Putamen (tissue), 1 donor: ENCODE results near the gene CALCOCO1.
A peak's percentile ranks its signal among the peaks of the same experiment; 100 is the strongest.
"Not testable (repeated sequence)": the region's sequence is repeated elsewhere in the genome, so short reads cannot be mapped to it uniquely, and the experiment has no call there.

ENCODE experiments used
- DNase-seq: peaks from one replicate; pipeline ENCODE4 v3.0.0-alpha.2; 2016; ENCODE audit warnings: low spot score

The CALCOCO1 gene, protein sequence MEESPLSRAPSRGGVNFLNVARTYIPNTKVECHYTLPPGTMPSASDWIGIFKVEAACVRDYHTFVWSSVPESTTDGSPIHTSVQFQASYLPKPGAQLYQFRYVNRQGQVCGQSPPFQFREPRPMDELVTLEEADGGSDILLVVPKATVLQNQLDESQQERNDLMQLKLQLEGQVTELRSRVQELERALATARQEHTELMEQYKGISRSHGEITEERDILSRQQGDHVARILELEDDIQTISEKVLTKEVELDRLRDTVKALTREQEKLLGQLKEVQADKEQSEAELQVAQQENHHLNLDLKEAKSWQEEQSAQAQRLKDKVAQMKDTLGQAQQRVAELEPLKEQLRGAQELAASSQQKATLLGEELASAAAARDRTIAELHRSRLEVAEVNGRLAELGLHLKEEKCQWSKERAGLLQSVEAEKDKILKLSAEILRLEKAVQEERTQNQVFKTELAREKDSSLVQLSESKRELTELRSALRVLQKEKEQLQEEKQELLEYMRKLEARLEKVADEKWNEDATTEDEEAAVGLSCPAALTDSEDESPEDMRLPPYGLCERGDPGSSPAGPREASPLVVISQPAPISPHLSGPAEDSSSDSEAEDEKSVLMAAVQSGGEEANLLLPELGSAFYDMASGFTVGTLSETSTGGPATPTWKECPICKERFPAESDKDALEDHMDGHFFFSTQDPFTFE

GRCh38 chr12:53727310-53728041 lies at the start of gene CALCOCO1:
Gene CALCOCO1 (minus strand): TSS chr12:53727452. CDS start chr12:53725242, 2,210 bp downstream.
- peak; percentile 99 for DNase-seq

- no peak for DNase-seq
These were observed 49.6 kb upstream of the CALCOCO1 start for GRCh38 chr12:53776872-53777271.

DNA sequence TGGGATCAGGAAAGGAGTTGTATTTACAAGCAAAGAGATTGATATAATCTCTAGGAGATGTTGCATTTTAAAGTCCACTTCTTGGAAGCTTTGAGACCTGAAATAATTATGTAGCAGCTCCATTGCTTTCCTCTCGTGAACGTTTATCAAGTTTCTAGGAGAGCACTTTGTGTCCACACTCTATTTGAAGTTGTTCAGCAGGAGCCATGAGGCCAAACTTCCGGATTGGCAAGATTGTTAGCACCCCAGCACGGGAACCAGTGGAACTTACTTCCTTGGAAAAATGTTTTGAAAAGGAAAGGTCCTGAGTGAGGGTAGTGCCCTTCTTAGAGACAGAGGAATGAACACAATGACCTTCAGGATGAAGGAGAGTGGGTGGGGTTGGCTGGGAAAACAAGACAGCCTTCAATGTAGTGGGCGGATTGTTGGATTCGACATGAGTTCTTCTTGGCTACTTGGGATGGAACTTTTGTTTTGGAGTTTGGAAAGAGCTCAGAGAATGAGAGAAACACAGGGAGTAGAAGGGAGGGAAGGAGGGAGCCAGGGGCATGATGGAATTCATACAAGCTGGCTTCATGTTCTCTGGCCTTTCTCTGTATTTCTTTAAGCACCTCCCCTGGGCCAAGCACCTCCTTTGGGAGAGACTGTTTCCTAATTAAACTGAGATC lies 48.4 kb upstream of the CALCOCO1 start:
- no peak for DNase-seq

DNA sequence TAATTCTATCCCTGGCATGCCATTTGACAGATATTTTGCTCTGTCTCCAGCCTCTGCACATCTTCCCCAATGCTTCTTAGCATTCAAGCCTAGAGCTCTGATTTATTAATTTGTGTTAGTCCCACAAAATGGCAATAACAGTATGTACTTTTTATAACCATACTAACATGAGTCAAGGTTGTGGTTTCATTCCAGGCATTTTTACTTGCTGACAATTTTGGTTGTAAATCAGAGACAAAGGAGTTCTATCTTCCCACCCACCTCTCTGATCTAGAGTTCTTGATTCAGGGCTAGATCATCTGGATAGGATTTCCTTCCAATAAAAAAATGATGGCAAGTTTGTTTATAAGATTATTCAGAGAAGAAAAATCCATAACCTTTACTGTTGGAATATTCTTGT lies 43.0 kb upstream of the CALCOCO1 start:
- no peak for DNase-seq

DNA sequence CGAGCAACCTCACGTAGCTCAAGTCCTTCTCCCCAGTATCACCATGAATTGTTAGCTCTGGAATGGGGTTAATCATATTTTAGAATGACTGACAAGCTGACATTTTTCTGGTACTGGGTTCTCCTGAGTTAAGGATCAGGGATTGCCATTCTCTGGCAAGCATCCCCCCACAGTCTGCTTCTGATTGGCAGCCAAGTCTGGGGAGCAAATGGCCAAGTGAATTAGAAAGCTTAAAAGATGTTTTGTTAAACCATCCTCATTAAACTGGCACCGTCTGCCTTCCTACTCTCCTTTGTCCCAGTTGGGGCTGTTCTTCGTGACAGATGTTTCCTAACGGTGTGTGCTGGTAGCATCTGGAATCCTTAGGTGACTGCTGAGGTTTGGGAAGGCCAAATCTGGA lies 41.7 kb upstream of the CALCOCO1 start:
- no peak for DNase-seq

- DNase-seq: no peak
These were observed 39.6 kb upstream of the CALCOCO1 start for GRCh38 chr12:53766881-53767280.

DNA sequence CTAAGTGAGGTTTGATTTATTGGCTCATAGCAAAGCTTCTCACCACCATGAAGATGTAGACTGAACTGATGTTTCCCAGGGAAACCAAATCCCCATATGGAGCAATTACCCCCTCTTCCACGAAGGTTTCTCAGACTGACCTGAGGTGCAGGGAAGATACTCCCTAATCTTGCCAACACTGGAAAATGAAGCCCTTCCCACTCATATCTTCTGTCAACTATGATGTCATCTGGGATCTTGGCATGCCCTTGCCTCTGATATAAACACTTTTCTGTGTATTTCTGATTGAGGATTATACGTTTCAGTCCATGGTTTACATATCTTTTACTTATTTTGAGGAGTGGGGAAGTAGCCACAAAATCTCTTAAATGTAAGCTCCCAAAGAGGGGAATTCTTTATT lies 38.6 kb upstream of the CALCOCO1 start:
- DNase-seq: no peak

DNA sequence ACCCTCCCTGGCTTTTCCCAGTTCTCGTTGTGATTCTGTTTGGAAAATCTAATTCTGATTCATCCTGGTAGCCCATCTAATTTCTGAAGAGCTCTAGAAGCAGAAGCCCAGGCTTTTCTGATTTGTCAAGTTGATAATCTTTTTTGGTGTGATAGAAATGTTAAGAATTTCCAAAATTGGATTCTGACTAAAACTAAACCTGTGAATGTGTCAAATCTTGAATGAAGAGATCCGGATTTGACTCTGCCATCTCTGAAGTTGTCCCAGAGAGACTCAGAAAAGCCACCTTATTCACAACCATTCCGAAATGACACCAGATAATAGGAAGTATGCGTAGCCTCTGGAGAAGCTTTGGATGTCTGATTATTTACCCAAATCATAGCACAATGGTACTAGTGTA lies 37.4 kb upstream of the CALCOCO1 start:
- DNase-seq: no peak

- DNase-seq: not testable (repeated sequence)
These were observed 35.5 kb upstream of the CALCOCO1 start for GRCh38 chr12:53762793-53763192.

- no peak for DNase-seq
These were observed 34.1 kb upstream of the CALCOCO1 start for GRCh38 chr12:53761306-53761705.

- no peak for DNase-seq
These were observed 32.0 kb upstream of the CALCOCO1 start for GRCh38 chr12:53759261-53759660.

DNA sequence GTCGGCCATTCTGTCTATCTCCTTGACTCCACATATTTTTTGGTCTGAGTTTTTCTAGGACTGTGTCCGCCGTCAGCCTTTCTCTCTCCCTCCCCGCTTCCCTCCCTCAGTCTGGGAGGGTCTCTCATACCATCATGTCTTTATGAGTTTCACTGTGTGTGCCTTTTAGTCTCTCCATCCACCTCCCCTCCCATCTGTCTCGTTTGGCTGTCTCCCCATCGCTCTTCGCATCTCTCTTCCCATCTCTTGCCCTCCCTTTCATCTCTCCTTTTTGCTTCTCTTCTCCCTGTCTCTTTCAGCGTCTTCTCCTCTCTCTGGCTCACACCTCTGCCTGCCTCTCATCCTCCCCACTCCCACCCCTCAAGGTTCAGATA lies 31.5 kb upstream of the CALCOCO1 start:
- DNase-seq: no peak

DNA sequence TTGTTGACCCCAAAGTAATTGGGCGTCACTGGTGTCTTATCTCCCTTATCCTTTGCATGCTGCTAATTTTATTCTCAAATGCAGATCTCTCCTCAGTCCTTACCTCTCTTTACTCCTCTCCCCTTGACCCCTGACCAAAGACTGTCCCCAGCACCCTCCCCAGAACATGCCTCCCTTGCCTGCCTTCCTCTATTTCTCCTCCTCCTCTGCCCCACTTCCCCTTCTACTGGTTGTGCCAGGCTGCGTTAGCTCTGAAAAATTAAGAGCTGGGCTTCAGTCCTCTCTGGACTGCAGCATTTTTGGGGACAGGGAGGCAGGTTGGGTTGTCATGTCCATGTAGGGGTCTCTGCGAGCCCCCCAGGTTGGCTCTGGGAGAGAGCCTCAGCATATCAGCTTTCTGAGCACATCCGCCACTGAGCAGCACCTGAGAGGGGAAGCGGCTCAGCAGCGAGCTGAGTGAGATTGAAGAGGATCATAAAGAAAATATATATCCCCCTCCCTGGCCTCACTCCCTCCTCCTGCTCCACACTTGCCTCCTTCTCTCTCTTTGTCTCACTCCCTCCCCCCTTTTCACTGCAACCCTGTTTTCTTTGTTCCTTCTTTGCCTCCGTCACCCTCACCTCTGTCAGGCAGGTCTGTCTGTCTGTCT lies 31.0 kb upstream of the CALCOCO1 start:
- no peak for DNase-seq

- DNase-seq: no peak
These were observed 30.0 kb upstream of the CALCOCO1 start for GRCh38 chr12:53757101-53757770.

GRCh38 chr12:53756300-53757100 lies 29.2 kb upstream of the CALCOCO1 start:
- DNase-seq: no peak

DNA sequence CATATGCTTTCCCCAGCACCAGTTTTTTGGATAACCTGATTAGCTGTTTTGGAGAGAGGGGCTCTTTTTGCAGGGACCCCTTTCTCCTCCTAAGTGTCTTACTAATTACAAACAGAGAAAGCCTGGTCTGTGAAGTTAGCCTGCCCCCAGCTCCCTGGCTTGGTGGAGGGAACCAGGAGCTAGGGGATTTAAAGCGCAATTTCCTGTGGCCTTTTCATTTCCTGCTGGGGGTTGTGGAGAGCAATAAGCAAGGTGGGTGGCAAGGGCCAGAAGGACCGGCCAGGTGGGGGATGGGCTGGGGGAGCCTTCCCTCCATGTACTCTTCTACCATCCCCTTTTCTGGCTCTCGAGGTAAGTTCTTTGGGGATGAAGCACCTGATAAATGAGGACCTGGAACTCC lies 28.6 kb upstream of the CALCOCO1 start:
- DNase-seq: no peak

DNA sequence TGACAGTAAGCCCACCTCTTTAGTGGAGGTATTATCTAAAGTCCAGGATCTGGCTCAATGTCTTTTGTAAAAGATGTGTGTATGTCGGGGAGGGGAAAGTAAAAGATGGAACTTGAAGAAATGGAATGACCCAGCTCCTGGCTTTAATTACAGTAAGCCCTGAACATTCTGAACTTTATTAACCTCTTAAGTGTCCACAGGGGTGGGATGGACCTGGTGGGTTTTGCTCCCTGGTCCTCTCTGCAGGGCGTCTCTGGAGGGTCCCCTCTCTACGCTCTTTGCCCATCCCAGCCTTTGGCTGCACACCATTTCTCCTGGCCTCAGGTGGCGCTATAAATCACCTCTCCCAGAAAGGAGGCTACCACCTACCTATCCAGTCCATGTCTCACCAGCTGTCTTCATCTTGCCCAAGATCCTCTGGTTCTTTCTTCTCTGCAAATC lies 28.2 kb upstream of the CALCOCO1 start:
- no peak for DNase-seq

DNA sequence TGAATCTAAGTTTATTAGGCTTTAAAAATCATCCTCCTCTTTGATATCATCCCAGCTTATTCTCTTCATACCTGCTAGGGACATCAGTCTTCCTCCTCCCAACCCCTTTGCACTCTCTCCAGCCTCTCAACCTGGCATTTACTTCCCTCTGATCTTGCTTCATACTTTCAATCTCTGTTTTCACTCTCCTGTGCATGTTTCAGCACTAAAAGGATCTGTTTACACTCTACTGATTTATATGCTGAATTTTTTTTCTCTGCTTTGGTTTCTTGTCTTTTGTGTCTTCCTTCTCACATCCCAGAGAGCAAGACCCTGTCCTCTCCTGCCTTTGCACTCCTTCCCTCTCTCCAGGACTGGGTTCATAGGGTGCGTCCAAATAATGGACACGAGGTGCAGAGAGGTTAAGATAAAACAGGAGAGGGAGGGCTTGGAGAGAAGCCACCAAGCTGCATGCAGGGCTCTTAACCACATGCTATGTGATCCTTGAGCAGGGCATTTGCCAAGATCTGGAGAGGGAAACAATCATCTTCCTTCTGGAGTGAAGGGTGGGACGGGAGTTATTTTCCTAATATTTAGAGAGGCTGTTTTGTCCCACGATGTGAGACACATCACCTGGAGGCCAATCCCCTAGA lies 27.5 kb upstream of the CALCOCO1 start:
- no peak for DNase-seq

DNA sequence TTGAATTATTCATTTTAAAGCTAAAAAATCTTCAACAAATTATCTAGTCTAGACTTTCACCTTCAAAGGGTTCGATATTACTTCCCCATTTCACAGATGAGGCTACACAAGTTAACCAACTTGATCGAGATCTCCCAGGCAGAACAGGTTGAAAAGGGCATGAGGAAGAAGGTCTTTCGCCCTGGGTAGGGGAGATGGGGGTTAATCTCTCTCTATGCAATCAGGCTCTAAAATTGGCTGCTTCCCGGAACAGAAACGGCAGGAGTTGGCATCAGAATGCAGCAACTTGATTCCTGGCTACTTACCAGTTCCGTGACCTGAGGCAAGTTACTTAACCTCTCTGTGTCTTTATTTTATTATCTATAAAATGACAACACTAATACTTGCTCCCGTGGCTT lies 26.9 kb upstream of the CALCOCO1 start:
- DNase-seq: no peak

- no peak for DNase-seq
These were observed 25.4 kb upstream of the CALCOCO1 start for GRCh38 chr12:53752621-53753020.
